Raji (cell line): ENCODE data around the gene GPR176.

Source experiments
- POLR2A ChIP-seq: IDR thresholded peaks from 2 replicates; pipeline ENCODE4 v1.6.1; 2011; ENCODE audit warnings: low read depth, low read length, control low read depth; ENCODE audit not compliant: insufficient read depth

Gene GPR176

DNA sequence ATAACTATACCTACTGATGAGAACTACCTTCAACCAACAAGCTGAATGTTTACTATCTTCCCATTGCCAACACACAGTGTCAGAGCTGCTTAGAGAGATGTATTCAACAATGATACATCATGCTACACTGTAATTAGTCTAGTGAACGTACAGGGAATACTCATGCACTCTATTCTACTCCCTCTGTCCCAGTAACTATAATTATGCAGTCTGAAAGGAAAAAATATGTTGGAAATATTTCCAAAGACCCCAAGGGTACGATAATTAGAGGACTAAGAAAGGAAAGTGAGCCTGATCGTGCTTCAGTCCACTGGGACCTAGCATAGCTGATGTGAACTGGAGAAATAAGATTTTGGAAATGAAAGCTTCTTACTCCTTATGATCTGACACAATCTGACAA, 100.5 kb downstream of the GPR176 start:
- TF ChIP-seq POLR2A = no peak

DNA sequence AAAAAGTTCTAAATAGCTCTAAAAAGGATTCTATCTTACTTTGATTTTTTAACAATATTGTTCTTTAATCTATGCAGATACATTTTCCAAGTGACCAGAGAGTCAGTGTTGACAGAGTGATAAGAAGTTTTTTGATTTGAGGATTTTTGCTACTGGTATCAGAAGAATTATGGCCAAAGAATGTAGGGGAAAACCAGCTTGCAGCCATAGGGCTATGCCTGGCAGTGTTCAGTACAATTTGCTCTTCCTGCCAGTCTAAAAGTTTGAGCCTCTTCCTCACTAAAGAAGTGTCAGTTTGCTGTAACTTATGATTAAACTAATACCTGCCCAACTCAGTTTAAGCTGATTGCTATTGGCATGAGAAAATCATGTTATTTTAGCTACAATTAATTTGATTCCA, 102.2 kb downstream of the GPR176 start:
- TF ChIP-seq POLR2A = no peak

DNA sequence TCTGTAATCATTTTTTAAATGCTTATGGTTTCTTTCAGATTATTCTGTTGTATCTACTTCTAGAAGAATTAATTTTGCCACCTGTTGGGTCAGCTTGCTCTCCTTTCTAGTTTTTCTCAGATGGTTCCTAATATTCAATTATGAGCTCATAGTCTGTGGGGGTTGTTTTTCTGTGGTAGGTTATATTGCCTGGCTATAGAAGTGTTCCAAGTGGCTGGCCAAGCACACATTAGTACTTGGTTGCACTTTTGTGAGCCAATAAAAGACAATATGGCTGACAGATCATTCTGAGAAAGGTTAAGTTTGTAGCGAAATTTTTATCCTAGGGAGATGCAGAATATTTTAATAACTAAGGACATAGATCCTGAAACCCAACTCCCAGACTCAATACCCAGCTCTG, 105.6 kb downstream of the GPR176 start:
- TF ChIP-seq POLR2A = no peak

DNA sequence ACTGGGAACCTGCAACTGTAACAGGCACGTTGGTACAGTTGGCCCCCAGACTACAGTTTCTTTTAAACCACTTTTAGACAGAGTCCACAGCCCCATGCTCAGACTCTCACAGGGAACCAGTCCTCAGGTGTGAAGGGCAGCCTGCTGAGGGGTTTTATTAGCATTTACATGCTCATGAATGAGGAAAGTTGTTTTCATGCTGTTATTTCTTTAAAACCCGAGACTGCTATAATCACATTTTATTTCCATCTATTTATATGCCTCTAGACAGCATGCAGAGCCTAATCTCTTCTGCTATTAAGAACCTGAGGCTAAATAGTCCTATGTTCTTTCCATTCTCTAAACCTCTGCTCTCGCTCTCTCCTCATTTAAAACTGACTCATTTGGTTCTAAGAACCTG, 111.2 kb downstream of the GPR176 start:
- TF ChIP-seq POLR2A = no peak

DNA sequence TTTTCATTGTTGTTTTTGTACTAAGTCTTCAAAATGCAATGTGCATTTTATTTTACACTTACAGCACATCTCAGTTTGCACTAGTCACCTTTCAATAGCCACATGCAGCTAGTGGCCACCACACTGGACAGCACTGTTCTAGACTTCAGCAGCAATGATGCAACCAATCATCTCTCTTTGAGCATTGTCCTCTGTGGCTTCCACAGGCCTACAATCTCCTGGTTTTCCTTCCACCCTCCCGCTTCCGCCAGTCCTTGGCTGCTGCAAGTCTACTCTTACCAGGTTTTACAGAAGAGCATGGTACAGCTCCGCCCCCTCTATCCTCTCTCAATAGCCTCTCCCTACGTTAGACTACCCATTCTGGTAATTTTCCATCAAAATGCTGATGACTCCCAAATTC, 112.3 kb downstream of the GPR176 start:
- no peak for TF ChIP-seq POLR2A

DNA sequence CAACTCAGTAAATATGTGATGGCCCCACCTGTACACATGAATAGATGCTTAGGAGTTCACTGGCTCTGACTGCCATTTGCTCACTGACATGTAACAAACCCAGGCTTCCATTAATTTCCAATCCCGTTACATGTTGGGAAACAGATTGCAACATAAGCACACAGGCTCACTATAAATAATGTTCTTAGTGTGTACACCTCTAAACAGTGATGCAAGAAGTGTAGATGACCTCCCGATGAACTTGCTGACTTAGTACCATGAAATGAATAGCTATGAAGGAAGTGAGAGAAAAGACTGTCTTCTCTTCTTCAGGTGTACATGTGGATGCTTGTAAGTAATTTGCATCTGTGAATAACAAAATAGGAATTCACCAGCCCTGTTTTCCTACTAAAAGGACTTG, 116.0 kb downstream of the GPR176 start:
- TF ChIP-seq POLR2A = no peak

DNA sequence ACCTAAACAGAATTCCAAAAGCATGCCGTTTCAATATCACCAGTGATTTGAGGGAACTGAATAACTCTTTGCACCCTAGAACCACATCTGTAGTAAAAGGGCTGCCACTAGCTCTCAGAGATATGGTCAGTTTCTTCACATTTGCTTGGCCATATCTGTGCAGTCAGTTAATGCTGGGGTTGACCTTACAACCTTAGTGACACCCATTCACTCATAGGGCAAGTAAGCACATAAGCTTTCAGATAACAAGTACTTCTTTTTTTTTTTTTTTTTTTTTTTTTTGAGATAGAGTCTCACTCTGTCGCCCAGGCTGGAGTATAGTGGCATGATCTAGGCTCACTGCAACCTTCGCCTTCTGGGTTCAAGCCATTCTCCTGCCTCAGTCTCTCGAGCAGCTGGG, 117.0 kb downstream of the GPR176 start:
- TF ChIP-seq POLR2A = no peak

DNA sequence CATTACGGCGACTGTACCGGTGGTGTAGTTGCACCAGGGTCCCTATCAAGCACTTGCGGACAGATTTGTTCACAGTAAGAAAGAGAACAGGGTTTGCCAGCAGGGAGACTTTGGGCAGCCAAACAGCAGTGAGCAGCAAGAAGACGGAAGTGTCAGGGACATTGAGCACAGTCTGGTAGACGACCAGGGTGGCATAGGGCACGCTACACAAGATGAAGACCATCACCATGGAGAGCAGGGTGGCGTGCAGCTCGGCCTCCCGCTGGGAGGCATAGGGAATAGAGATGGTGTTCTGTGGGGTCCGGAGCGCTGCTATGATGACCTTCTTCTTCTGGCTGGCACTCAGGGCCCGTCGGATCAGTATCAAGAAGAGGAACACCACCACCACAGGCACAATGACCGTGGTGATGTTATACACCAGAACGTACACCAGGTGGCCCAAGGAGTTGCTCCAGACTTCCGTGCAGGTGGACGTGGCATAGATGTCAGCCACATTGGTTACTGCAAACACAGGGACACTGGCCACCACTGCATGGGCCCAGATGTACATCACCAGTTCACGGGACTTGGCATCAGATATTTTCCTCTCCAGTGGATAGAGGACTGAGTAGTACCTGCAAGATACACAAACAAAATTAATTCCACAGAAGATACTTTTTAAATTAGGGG, 118.3 kb downstream of the GPR176 start:
- TF ChIP-seq POLR2A = no peak

DNA sequence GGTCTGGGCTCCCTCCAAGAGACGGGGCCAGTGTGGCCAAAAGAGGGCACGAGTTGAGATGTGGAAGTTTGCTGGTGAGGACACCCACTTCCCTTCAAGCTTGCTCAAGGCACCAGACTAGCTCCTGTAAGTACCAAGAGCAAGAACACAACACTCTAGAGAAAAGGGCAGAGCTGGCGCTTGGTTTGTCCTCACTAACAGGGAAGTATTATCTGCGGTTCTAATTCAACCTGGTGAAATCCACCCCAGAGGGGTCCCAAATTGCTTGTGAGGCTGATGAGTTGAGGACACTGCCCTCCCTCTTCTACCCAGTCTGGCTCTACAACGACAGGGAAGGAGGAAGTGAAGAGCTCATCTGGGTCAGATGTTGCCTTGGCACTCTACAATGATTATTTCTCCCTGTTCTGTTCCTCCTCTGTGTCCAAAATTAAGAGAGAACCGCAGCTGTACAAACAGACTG, 120.5 kb downstream of the GPR176 start:
- TF ChIP-seq POLR2A = no peak

DNA sequence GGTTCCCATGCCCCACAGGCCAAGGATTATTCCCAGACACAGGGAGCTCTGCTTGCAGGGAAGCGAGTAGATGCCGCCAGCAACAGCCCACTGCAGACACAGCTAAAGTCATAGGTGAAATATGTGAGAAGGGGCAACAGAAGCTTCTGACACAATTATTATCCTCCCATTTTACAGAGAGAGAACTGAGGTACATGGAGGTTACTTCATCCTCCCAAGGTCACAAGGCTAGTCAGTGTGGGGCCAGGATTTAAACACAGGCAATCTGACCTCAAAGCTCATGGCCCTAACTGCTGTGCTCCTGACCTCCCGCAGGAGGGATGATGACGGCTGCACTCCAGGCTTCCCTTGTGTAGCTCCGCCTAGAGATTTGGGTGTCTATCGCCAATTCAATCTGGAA, 121.7 kb downstream of the GPR176 start:
- TF ChIP-seq POLR2A = no peak

DNA sequence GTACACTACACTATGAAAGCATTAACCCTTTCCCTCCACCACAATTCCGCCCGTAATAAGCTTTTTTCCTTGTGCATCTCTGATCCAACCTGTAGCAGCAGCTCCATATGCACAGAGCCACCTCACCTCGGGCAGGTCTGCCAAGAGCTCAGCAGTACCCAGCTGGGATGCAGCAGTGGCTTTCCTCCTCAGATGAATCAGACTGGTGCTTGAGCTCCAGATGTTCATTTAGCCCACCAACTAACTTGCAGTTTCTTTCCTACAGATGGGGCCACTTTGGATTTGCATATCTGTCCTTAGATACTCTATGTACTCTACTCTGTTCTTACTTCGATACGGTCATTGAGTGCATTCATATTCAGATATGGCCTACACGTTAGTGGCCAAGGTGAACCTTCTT, 122.7 kb downstream of the GPR176 start:
- no peak for TF ChIP-seq POLR2A

DNA sequence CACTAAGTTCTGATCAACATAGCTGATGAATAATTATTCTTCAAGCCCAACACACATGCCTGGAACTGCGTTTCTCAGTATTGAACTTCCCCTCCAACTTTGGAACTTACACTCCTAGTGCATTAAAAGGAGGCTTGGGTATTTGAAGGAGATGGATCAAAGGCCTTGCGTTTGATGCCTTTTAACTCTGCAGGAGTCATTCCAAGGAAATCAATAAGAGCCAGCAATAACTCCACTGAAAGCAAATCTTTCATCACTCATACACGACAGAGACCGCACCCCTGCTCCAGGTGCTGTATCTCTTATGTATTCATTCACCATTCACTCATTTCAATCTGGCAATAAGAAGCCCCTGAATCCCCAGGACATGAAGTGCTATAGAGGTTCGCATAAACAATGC, 123.5 kb downstream of the GPR176 start:
- TF ChIP-seq POLR2A = no peak

DNA sequence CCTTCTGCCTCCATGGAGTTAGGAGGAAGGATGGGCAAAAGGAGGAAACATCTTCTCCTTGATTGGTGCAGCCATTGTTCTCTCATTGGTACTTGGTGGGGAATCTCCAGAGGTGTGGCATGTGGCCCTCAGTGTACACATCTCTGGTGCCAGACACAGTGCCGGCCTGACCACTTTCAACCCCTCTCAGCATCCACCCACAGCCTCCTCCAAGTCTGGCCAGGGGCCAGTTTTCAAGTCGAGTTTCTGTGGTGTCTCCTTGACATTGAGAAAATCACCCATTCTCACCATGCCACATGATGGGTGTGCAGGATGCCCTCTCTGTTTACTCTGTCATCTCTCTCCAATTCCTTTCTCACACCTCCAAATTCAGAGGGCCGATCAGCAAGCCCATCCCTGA, 124.6 kb downstream of the GPR176 start:
- no peak for TF ChIP-seq POLR2A

DNA sequence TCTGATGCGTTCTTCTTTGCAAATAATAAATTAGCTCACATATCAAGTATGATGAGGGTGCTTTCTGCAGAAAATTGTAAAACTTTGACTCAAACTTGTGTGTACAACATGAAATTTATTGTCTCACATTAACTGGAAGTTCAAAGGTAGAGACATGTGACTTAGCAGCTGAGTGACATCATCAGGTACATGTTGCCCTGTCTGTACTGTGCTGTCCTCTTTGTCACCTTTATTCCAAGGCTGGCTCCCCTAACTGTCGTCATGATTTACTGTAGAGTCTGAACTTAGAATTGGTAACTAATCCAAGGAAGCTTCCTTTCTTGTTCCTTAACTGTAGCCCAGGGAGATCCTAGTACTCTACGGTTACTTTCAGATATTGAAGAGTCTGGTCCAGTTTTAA, 125.1 kb downstream of the GPR176 start:
- TF ChIP-seq POLR2A = no peak

DNA sequence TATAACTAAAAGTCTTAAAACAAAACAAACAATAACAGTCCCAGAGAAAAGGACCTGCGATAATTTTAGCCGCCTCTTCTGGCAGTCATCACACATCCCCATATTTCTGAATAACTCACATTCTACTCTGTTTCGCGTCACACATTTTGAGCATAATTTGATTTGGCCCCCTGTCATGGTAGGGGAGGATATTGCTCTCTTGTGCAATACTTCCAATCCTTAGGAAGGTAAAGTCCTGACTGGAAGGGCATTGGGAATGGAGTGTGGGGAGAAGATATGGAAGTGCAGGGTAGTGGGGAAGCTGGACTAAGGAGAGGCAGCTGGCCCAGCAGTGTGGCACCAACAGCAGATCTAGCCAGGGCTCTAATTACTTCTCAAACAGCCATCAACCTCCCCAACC, 126.1 kb downstream of the GPR176 start:
- TF ChIP-seq POLR2A = no peak

DNA sequence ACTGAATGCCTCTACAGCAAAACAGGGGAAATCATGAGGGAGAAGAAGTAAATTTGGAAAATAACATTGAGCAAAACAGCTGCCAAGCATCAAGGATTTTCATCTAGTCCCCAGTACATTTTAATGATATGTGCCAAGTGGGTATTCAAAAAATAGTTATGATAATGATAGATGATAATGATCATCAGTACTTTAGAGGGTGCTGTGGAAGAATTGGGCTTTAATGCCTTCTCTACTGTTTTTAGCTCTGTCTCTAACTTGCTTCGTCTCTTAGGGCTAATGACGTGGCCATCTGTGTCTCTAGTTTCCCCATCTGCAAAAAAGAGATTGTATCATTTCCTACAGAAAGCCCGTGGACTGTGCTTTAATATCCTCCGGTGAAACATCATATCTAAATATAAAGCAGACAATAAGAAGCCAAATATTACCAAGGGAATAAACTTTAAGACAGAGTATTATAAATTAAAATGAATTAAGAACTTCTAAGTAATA, 127.2 kb downstream of the GPR176 start:
- no peak for TF ChIP-seq POLR2A
